Measurements from ENCODE around the gene COL8A1. TPM values are rescaled to one million over a fixed set of nuclear protein-coding genes. Genes with fewer than 3 reads are reported as not detected.

The COL8A1 gene
- polyA plus RNA-seq, 3 donors: not detected

GRCh38 chr3:99833617-99834205 lies 195.3 kb downstream of the COL8A1 start:
- Histone ChIP-seq H3K79me2 (ENCODE audit: insufficient read depth, low read length) (no peaks in the 10 kb centered on the region), H4K20me1 (ENCODE audit: insufficient read depth, low read length) (no peaks in the 10 kb centered on the region), H3K36me3 (replicated peaks in 1 of 2; ENCODE audit: control insufficient read depth in 1 of 2, insufficient read depth in 2 of 2, low read length in 2 of 2) (no peaks in the 10 kb centered on the region), H3K9ac (ENCODE audit: insufficient read depth, low read length, poor library complexity, severe bottlenecking) (no peak overlapping the region), H2AFZ (ENCODE audit: insufficient read depth, low read depth, low read length, poor library complexity, severe bottlenecking) (no peak overlapping the region), H3K27me3 (ENCODE audit: control insufficient read depth in 2 of 2, insufficient read depth in 2 of 2, low read length in 2 of 2) (no peaks in the 10 kb centered on the region), H3K4me1 (ENCODE audit: control insufficient read depth in 1 of 2, insufficient read depth in 2 of 2, low read length in 2 of 2) (no peaks in the 10 kb centered on the region), H3K4me2 (replicated peaks; ENCODE audit: extremely low read depth, low read length, poor library complexity, severe bottlenecking) (no peak overlapping the region), H3K4me3 (replicated peaks in 1 of 3; ENCODE audit: low read depth in 2 of 3, low read length in 3 of 3) (no peak overlapping the region), H3K9me3 (replicated peaks in 1 of 2; ENCODE audit: control insufficient read depth in 1 of 2, insufficient read depth in 1 of 2, low read length in 2 of 2) (no peaks in the 10 kb centered on the region), H3K27ac (ENCODE audit: low read depth in 1 of 2, low read length in 2 of 2) (no peak overlapping the region)
- H3K27me3 Mint-ChIP-seq (ENCODE audit: low read depth in 3 of 3): no peaks in the 10 kb centered on the region
- no peaks in the 10 kb centered on the region for H3K36me3 Mint-ChIP-seq
- H3K27ac Mint-ChIP-seq: no peak overlapping the region
- no peaks in the 10 kb centered on the region for H3K9me3 Mint-ChIP-seq
- intact Hi-C loops (cut with micrococcal nuclease): loop anchor here (10.0 kb wide), 2 partner anchors 421 to 431 kb away; partner anchors contain the start of gene TBC1D23 (in 1 of the 2)
- no peaks in the 10 kb centered on the region for H3K4me1 Mint-ChIP-seq
- no peak overlapping the region for H3K4me3 Mint-ChIP-seq
- 88% methylated on average over 2 of the region's 4 CpGs for WGBS (ENCODE audit: insufficient coverage)
- no peak for DNase-seq
- TF ChIP-seq, protein P1, sequence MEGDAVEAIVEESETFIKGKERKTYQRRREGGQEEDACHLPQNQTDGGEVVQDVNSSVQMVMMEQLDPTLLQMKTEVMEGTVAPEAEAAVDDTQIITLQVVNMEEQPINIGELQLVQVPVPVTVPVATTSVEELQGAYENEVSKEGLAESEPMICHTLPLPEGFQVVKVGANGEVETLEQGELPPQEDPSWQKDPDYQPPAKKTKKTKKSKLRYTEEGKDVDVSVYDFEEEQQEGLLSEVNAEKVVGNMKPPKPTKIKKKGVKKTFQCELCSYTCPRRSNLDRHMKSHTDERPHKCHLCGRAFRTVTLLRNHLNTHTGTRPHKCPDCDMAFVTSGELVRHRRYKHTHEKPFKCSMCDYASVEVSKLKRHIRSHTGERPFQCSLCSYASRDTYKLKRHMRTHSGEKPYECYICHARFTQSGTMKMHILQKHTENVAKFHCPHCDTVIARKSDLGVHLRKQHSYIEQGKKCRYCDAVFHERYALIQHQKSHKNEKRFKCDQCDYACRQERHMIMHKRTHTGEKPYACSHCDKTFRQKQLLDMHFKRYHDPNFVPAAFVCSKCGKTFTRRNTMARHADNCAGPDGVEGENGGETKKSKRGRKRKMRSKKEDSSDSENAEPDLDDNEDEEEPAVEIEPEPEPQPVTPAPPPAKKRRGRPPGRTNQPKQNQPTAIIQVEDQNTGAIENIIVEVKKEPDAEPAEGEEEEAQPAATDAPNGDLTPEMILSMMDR (IDR thresholded peaks at IDR 0.05): no peak

DNA sequence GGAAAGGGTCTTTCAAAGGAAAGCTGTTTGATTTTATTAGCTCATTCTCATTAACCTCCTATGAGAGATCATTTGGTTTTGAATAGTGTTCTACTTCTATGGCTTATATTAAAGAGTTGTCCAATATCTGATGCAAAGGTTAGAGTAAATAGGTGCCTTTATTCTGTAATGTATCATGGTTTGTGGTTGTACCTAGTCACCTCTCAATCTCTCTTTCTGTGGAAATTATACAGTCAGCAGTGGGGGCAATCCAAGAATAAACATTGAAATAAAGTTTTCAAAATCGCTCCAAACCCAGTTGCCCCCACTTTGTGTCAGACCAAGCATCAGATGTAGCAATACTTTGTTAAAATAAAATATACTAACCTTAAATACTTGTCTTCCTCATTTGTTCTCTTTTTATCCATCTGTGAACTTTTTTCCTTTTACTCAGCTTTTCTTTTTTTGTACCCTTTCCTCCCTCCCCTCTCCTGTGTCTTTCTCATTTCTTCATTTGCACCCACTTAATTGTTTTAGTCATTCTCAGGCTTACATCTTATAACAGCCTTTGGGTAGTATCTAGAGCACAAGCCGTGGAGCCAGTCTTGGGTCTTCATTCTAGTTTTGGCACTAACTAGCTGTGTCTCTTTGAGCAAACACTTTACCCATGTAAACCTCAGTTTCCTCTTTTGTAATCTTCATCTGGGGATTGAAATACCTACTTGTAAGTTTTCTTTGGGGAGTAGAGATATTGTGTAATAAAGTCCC lies 196.0 kb downstream of the COL8A1 start:
- H3K79me2 ChIP-seq (ENCODE audit: insufficient read depth, low read length): no peaks in the 10 kb centered on the region
- no peak overlapping the region for H2AFZ ChIP-seq (ENCODE audit: insufficient read depth, low read depth, low read length, poor library complexity, severe bottlenecking)
- no peaks in the 10 kb centered on the region for H3K4me1 Mint-ChIP-seq
- H3K27ac Mint-ChIP-seq: no peak overlapping the region
- no peaks in the 10 kb centered on the region for H4K20me1 ChIP-seq (ENCODE audit: insufficient read depth, low read length)
- H3K4me3 Mint-ChIP-seq: no peak overlapping the region
- H3K27me3 ChIP-seq (ENCODE audit: control insufficient read depth in 2 of 2, insufficient read depth in 2 of 2, low read length in 2 of 2): no peaks in the 10 kb centered on the region
- H3K9me3 Mint-ChIP-seq: no peaks in the 10 kb centered on the region
- no peaks in the 10 kb centered on the region for H3K9me3 ChIP-seq (replicated peaks in 1 of 2; ENCODE audit: control insufficient read depth in 1 of 2, insufficient read depth in 1 of 2, low read length in 2 of 2)
- H3K27me3 Mint-ChIP-seq (ENCODE audit: low read depth in 3 of 3): no peaks in the 10 kb centered on the region
- WGBS (ENCODE audit: insufficient coverage): 60% methylated on average over 1 of the region's 2 CpGs
- no peak for DNase-seq
- intact Hi-C loops (cut with micrococcal nuclease): loop anchor here (10.0 kb wide), 2 partner anchors 420 to 430 kb away; partner anchors contain the start of gene TBC1D23 (in 1 of the 2)
- TF ChIP-seq, protein P1 (IDR thresholded peaks at IDR 0.05): no peak
- H3K36me3 Mint-ChIP-seq: no peaks in the 10 kb centered on the region
- no peak overlapping the region for H3K27ac ChIP-seq (ENCODE audit: low read depth in 1 of 2, low read length in 2 of 2)
- H3K36me3 ChIP-seq (replicated peaks in 1 of 2; ENCODE audit: control insufficient read depth in 1 of 2, insufficient read depth in 2 of 2, low read length in 2 of 2): no peaks in the 10 kb centered on the region
- H3K4me1 ChIP-seq (ENCODE audit: control insufficient read depth in 1 of 2, insufficient read depth in 2 of 2, low read length in 2 of 2): no peaks in the 10 kb centered on the region
- no peak overlapping the region for H3K4me3 ChIP-seq (replicated peaks in 1 of 3; ENCODE audit: low read depth in 2 of 3, low read length in 3 of 3)
- H3K9ac ChIP-seq (ENCODE audit: insufficient read depth, low read length, poor library complexity, severe bottlenecking): no peak overlapping the region
- no peak overlapping the region for H3K4me2 ChIP-seq (replicated peaks; ENCODE audit: extremely low read depth, low read length, poor library complexity, severe bottlenecking)
